CD4-positive, alpha-beta T cell treated with Interferon alpha-2 for 1 hour (primary cell): ENCODE results near the gene FRG2.
"Not testable (repeated sequence)": the region's sequence is repeated elsewhere in the genome, so short reads cannot be mapped to it uniquely, and the experiment has no call there.

Experiments used
- DNase-seq, 2 donors: peaks; one replicate each; pipeline ENCODE4 v3.0.0-alpha.2; 2020 to 2022

Gene FRG2

DNA sequence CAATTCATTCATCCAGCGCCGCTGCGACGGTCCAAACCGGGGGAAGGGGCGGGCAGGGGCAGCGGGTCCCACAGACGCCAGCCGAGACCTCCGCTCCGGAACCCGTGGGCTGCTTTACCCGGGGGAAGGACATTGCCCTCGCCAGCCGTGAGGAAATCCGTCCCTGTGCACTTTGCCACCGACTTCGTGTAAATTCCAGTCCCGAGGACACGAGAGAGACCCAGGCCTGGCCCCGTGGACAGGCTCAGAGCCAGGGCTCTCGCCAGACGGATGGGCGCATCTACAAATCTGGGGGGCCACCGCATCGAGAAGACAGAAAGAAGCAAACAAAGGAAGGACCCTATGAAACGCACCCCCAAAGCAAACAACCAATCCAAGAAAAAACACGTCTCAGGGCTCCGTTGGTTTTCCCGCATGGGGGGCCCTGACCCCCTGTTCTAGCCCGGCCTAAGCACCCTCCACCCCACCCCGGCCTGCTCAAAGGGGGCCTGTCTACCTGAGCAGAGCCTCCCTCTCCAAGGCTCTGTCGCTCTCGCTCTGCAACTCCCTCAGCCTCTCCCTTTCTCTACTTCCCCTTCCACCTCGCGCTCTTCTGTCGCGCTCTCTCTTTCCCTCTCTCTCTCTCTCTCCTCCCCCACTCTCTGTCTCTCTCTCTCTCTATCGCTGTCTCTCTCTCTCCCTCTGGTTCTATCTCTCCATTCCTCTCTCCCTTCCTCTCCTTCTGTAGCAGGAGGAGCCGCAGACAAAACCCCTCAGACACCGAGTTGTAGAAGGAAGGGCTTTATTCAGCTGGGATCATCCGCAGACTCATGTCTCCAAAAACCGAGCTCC lies 11.3 kb downstream of the FRG2 start:
- DNase-seq, result no peak

DNA sequence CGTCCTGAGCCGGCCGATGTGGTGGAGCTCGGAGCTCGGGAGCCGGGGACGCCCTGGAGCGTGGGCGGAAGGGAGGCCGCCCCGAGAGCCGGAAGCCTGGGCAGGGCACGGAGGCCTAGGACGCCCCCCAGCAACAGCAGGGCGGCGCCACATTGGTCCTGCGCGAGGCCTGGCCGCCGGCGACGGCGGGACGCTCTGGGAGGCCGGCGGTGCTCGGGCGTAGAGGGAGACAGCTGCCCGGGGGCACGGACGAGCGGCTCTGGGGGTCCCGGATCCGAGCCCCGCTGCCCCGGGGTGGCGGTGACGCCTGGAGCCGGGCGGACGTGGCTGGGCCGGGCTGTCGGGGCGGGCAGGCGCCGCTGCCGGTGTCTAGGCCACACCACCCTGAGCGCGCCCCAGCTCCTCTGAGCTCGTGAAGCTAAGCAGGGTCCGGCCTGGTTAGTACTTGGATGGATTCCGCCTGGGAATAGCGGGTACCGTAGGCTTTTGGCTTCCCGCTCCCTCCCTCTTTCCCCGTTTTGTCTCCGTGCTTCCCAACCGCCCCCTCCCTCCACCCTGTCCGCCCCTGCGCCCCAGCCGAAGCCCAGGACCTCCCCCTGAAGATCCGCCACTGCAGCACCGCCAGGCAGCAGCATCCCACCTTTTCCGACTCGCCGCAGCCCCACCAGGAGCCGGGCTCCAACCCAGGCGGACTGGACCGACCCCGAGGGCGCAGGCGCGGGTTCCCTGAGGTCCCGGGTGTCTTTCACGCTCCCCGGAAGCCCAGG lies 12.1 kb downstream of the FRG2 start:
- DNase-seq, result peak in 1 of 2 donors; percentile 7

DNA sequence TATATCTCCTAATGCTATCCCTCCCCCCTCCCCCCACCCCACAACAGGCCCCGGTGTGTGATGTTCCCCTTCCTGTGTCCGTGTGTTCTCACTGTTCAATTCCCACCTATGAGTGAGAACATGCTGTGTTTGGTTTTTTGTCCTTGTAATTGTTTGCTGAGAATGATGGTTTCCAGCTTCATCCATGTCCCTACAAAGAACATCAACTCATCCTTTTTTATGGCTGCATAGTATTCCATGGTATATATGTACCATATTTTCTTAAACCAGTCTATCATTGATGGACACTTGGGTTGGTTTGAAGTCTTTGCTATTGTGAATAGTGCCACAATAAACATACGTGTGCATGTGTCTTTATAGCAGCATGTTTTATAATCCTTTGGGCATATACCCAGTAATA lies 37.1 kb downstream of the FRG2 start:
- not testable (repeated sequence) for DNase-seq

DNA sequence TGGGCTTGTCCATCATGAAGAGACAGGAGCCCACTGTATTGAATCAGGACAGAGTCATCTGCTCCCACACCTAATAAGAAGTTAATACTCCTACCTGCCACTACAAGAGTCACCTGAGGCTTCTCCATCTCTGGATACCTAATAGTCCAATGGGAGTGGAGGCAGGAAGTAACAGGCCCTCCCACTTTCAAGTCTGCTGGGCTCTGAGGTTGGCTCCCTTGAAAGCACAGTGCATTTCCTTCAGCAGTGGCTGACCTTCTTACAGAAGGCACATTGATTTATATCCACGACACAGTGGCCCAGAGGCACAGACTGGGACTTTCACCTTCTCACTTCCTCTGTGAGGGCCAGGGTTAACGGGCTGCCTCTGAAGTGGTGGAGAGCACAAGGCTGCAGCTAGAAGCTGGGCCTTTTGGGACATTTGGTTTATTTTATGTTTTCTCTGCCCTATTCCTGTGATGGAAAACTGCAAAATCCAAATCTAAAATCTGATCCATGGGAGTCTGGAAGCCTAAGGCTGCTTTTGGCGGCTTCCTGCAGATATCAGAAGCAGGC lies 38.1 kb downstream of the FRG2 start:
- no peak for DNase-seq

DNA sequence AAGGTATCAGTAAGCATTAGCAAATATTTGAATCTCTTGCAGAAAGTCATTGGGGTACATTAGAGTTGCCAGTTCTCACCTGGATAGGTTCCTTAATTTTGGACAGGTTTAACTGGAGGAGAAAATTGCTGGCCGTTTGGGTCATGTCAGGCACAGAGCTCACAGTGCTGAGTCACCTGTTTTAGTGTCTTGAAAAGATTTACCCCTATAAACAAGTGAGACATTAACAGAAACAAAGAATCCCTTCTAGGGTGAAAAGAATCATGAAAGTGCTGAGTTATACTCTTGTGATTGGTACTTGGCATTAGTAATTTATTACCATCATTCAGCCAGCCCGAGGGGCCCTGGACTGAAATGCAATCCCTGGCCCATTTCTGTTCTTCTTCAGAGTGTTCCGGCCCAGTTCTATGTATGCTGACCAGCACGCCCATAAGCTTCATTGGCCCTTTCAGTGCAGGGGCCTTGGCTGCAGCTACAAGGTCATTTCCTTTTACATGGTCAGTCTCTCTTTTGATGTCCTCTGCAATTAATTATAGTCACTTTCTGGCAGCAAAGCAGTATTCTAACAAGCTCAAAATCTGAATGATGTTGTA lies 41.3 kb downstream of the FRG2 start:
- not testable (repeated sequence) for DNase-seq

DNA sequence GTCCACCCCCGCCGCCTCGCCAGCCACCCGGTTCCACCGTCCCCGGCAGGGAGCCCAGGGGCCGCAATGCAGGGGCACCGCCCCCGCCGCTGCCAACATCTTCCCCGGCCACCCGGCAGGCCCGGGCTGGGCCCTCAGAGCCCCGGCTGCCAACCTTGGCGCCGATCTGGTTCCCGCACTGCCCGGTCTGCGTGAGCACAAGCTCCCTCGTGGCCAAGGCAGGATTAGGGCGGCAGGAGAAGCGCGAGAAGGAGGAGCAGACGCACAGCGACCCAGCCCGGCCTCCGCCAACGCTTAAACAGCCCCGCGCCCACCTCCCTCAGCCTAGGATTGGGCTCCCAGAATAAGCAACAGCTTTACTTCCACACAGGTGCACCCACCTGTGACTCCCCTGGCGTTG lies 42.4 kb downstream of the FRG2 start:
- not testable (repeated sequence) for DNase-seq

DNA sequence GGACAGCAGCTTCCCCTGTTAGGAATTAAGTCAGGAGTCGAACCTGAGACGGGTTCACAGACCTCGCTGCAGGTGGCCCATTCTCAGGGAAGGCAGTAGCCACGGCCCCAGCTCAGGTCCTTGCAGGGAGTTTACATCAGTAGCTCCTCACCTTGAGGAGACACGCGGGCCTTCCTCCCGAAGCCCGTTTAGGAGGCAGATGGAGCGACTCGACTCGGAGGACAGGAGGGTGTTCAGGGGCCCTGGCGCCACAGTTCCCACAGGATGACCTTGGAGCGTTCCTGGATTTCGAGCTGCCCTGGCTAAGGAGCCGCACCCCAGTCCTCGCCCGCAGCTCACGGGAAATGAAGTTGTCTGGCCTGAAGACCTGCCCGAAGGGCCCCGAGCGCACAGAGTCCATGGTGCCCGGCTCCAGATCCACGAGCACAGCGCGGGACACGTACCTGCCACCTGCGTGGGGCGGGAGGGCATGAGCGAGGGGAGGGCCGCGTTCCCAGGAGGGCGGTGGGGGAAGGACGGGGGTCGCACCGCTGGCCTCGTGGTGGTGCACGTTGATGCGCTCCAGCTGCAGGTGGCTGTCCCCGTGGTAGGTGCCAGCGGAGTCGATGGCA lies 43.0 kb downstream of the FRG2 start:
- DNase-seq, result not testable (repeated sequence)

DNA sequence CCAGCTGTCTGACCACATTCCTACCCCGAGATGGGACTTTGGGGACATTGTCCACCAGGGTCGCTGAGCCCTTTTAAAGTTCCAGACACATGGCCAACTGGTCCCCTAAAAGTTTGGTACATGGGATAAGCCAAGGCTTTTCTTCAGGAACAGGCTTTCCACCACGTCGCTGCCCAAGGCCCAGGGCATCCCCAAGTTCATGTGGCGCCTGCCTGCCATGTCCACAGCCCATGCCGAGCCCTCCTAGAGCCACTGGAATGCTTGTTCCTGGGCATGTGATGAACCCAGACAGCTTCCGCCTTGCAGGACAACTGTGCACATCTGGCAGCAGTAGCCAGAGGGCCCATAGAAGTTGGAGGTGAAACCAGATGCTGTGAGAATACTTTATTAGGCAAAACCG lies 45.1 kb downstream of the FRG2 start:
- DNase-seq, result no peak

DNA sequence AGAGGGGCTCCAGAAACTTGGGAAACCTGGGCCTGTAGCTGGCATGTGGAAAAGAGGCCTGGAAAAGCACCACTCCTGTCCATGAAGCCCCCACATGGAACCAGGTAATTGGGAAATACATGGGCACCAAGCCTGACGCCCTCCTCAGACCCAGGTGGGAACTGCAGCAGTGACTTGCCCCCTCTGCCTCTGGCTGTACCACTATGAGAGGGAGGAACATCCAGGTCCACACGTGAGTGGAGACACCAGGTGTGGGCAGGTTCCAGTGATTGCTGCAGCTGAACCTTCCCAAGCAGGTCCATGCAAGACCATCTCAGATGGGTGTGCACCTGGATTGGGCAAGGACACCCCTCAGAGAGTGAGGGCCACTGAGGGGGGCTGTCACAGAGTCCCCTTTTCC lies 46.8 kb downstream of the FRG2 start:
- not testable (repeated sequence) for DNase-seq

DNA sequence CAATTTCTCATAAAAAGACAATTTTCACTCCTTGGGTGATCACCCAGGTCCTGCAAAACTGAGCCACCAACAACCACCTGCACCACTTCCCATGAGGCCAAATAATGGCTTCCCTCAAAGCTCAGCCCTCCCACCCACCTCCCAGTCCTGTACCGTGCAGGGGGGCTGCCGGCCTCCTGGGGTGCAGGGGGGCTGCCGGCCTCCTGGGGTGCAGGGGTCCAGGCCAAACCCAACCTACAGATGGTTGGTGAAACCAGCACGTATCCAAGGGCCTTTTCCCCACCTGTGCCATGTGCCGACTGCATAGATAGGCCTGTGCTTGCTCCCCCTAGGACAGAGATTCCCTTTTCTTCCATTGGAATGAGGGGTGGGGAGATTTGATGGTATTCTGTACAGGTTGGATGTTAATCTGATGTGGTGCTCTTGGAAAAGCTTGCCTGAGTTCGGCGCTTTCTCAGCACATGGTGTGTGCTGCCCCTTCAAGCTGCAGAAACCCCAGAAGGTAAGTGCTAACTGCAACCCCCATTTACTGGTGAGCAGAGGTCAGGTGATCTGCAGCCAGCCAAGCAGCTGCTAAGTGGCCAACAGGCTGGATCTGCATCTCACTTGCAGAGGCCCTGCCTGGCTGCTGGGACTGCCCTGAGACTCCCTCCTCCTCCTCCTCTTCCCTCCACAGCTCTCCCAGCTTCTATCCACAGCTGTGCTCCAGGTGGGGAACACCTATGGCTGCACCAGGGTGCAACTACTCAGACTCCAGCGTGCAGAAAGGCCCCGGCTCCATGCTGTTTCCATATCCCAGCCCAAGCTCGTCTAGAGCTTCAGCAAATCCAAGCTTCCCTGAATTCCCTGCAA lies 47.6 kb downstream of the FRG2 start:
- no peak for DNase-seq
